PC-9 (cell line): ENCODE data around the gene AOPEP. TPM values are rescaled to one million over a fixed set of nuclear protein-coding genes. Genes with fewer than 3 reads are reported as not detected.
"Not testable (repeated sequence)": the region's sequence is repeated elsewhere in the genome, so short reads cannot be mapped to it uniquely, and the experiment has no call there.

Experiments used
- BruUV-seq: library from RNA; stranded (reverse); fragments of 400-500 nt; replicated peaks from 2 replicates; lab custom pipeline; 2021; lab: Mats Ljungman, UMichigan
- CTCF ChIA-PET: fragments of 300-600 bp; sonication (Branson Sonifier 250); formaldehyde crosslinking; loops from one replicate; lab custom pipeline; 2022; ENCODE audit warnings: antibody characterized with exemption; lab: Charles Lee
- POLR2A ChIA-PET: fragments of 300-600 bp; sonication (Branson Sonifier 250); formaldehyde crosslinking; loops from one replicate; lab custom pipeline; 2022; ENCODE audit warnings: antibody characterized with exemption; ENCODE audit not compliant: unreplicated experiment; lab: Charles Lee
- DNase-seq, 2 experiments: peaks; one replicate each; pipeline versions ENCODE4 v3.0.0 to v3.0.0-alpha.2; 2015 to 2022; ENCODE audit warnings: mixed read lengths in 1 of 2
- H2AFZ ChIP-seq: fragments of 200-600 bp; sonication (generic); 2 replicates; pipeline ENCODE4 v1.8.1; 2017; ENCODE audit warnings: antibody characterized with exemption
- H3F3A ChIP-seq: fragments of 200-600 bp; sonication (generic); 2 replicates; pipeline ENCODE4 v1.8.1; 2017; ENCODE audit warnings: antibody characterized with exemption, mild to moderate bottlenecking, low read depth; ENCODE audit not compliant: insufficient read depth
- H3K27ac ChIP-seq: fragments of 200-600 bp; sonication (generic); 2 replicates; pipeline ENCODE4 v1.6.1; 2016; ENCODE audit warnings: mixed run types
- H3K27me3 ChIP-seq: fragments of 200-600 bp; sonication (generic); 2 replicates; pipeline ENCODE4 v1.6.1; 2016; ENCODE audit warnings: low read depth, mixed run types; ENCODE audit not compliant: insufficient read depth
- H3K36me3 ChIP-seq: fragments of 200-600 bp; sonication (generic); 2 replicates; pipeline ENCODE4 v1.6.1; 2016; ENCODE audit warnings: low read depth, mixed run types
- H3K4me1 ChIP-seq: fragments of 200-600 bp; sonication (generic); replicated peaks from 2 replicates; pipeline ENCODE4 v1.6.1; 2016; ENCODE audit warnings: mixed run types; ENCODE audit not compliant: insufficient read depth
- H3K4me2 ChIP-seq: fragments of 200-600 bp; sonication (generic); 2 replicates; pipeline ENCODE4 v1.6.1; 2017; ENCODE audit warnings: mixed run types
- H3K4me3 ChIP-seq: fragments of 200-600 bp; sonication (generic); 2 replicates; pipeline ENCODE4 v1.6.1; 2016; ENCODE audit warnings: mixed run types
- H3K79me2 ChIP-seq: fragments of 200-600 bp; sonication (generic); 2 replicates; pipeline ENCODE4 v1.6.1; 2017; ENCODE audit warnings: low read depth, mixed run types
- H3K9me2 ChIP-seq: fragments of 200-600 bp; sonication (generic); 2 replicates; pipeline ENCODE4 v1.8.1; 2017; ENCODE audit warnings: mild to moderate bottlenecking; ENCODE audit not compliant: insufficient read depth
- H3K9me3 ChIP-seq: fragments of 200-600 bp; sonication (generic); 2 replicates; pipeline ENCODE4 v1.8.1; 2016; ENCODE audit warnings: low read depth; ENCODE audit not compliant: insufficient read depth
- H4K20me1 ChIP-seq: fragments of 200-600 bp; sonication (generic); 2 replicates; pipeline ENCODE4 v1.8.1; 2017; ENCODE audit not compliant: insufficient read depth
- CTCF ChIP-seq: fragments of 200-600 bp; sonication (generic); conservative IDR thresholded peaks from 2 replicates; pipeline ENCODE4 v1.6.1; 2017; ENCODE audit warnings: mixed run types, antibody characterized with exemption, mild to moderate bottlenecking, moderate library complexity
- EZH2 ChIP-seq: fragments of 200-600 bp; sonication (generic); IDR thresholded peaks from 2 replicates; pipeline ENCODE4 v1.8.0; 2017; ENCODE audit warnings: antibody characterized with exemption, low read depth
- intact Hi-C: fragments of 100-400 bp; cut with micrococcal nuclease; formaldehyde crosslinking; loops from one replicate; pipeline ENCODE4 v1.10.0; 2022; ENCODE audit not compliant: unreplicated experiment
- total RNA-seq: library from RNA; stranded (reverse); gene quantifications from 2 replicates; pipeline ENCODE4 v1.2.3, GENCODE V29; 2021

Gene AOPEP
- total RNA-seq, 1 experiment from 2014 or later = 90.0 TPM

- Histone ChIP-seq H2AFZ (no peak overlapping the region), H3K4me1 (peaks cover 6% of the 10 kb centered on the region), H3K79me2 (no peaks in the 10 kb centered on the region), H3F3A (0 out of 2 replicates have a peak, but pooled peaks cover 6% of the 10 kb centered on the region), H3K4me2 (no peak overlapping the region), H4K20me1 (no peaks in the 10 kb centered on the region), H3K9me2 (no peaks in the 10 kb centered on the region), H3K36me3 (peaks cover 5% of the 10 kb centered on the region), H3K27me3 (no peaks in the 10 kb centered on the region), H3K27ac (no peak overlapping the region), H3K9me3 (peaks cover 11% of the 10 kb centered on the region), H3K4me3 (no peak overlapping the region)
- ChIA-PET CTCF (interaction anchor here (0.6 kb wide), 1 partner anchor 1625 kb away, joined by 6 read pairs; no protein-coding TSS in a partner anchor), POLR2A (no interaction called here)
- TF ChIP-seq EZH2 (no peak), CTCF (no peak)
- no TSS peak for BruUV-seq
- no peak for DNase-seq
- intact Hi-C loops = no loop called here
Measured at GRCh38 chr9:94843134-94843533, 116.6 kb downstream of the AOPEP start.

DNA sequence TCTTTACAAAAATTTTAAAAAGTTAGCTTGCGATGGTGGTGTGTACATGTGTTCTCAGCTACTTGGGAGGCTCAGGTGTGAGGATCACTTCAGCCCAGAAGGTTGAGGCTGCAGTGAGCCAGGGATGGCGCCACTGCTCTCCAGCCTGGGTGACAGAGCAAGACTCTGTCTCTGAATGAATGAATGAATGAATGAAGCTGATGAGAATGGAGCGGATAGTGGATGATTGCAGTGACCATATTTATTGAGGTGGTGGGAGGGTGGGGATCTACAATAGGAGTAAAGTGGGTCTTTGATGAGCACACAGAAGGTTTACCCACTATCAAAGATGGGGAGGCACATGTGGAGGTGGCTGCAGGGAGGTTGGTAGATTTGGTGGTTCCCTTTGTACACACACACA is 120.2 kb downstream of the AOPEP start:
- Histone ChIP-seq H4K20me1 (no peaks in the 10 kb centered on the region), H3K27me3 (no peaks in the 10 kb centered on the region), H3K4me2 (no peak overlapping the region), H2AFZ (no peak overlapping the region), H3K27ac (no peak overlapping the region), H3K4me3 (no peak overlapping the region), H3K9me3 (no peaks in the 10 kb centered on the region), H3K4me1 (peaks cover 6% of the 10 kb centered on the region), H3K36me3 (no peaks in the 10 kb centered on the region), H3F3A (0 out of 2 replicates have a peak, but pooled peaks cover 6% of the 10 kb centered on the region), H3K79me2 (no peaks in the 10 kb centered on the region), H3K9me2 (no peaks in the 10 kb centered on the region)
- CTCF ChIA-PET = no interaction called here
- POLR2A ChIA-PET = interaction anchor here (0.6 kb wide), 1 partner anchor 22 kb away, joined by 13 read pairs; no protein-coding TSS in a partner anchor
- intact Hi-C loops = no loop called here
- DNase-seq = no peak
- BruUV-seq = no TSS peak
- no peak for TF ChIP-seq EZH2
- TF ChIP-seq CTCF = no peak

- DNase-seq = peak in 1 of 2 experiments; percentile 57
- Histone ChIP-seq H3K4me1 (peaks cover 6% of the 10 kb centered on the region), H3K9me2 (no peaks in the 10 kb centered on the region), H3K36me3 (no peaks in the 10 kb centered on the region), H3K4me3 (no peak overlapping the region), H3K27ac (no peak overlapping the region), H3K4me2 (no peak overlapping the region), H3F3A (0 out of 2 replicates have a peak, but pooled peaks cover 6% of the 10 kb centered on the region), H3K27me3 (no peaks in the 10 kb centered on the region), H2AFZ (no peak overlapping the region), H3K79me2 (no peaks in the 10 kb centered on the region), H3K9me3 (no peaks in the 10 kb centered on the region), H4K20me1 (no peaks in the 10 kb centered on the region)
- ChIA-PET POLR2A (no interaction called here), CTCF (no interaction called here)
- BruUV-seq = no TSS peak
- intact Hi-C loops = no loop called here
- TF ChIP-seq CTCF = no peak
- no peak for TF ChIP-seq EZH2
Measured at GRCh38 chr9:94847486-94847885, 121.0 kb downstream of the AOPEP start.

DNA sequence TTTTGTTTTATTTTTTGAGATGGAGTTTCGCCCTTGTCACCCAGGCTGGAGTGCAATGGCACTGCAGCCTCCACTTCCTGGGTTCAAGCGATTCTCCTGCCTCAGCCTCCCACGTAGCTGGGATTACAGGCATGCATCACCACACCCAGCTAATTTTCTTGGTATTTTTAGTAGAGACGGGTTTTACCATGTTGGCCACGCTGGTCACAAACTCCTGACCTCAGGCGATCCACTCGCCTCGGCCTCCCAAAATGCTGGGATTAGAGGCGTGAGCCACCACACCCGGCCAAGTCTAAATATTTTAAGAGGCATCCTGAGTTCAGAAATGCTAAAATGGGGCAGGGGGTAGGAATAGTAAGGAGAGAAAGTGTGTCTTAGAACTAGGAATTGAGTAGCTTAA is 122.3 kb downstream of the AOPEP start:
- H3K27me3 ChIP-seq, BruUV-seq, H3K27ac ChIP-seq, H4K20me1 ChIP-seq, DNase-seq, intact Hi-C loops, H3K9me2 ChIP-seq, H3K79me2 ChIP-seq, H3K9me3 ChIP-seq, H3K4me2 ChIP-seq, H2AFZ ChIP-seq, H3K4me3 ChIP-seq, H3K36me3 ChIP-seq: not testable (repeated sequence)
- peaks cover 14% of the 10 kb centered on the region for H3F3A ChIP-seq
- ChIA-PET CTCF (interaction anchor here (0.7 kb wide), 1 partner anchor 243 kb away, joined by 3 read pairs; no protein-coding TSS in a partner anchor), POLR2A (interaction anchor here (0.6 to 0.7 kb wide), 2 partner anchors 17 to 78 kb away, joined by 4 to 20 read pairs; no protein-coding TSS in a partner anchor)
- H3K4me1 ChIP-seq = peaks cover 11% of the 10 kb centered on the region
